DMS53 treated with DMSO at 0.1 percent for 48 hours (cell line): ENCODE measurements around the gene NOC4L.

Experiments used
- DNase-seq: peaks from one replicate; lab custom pipeline; 2025; ENCODE audit not compliant: unreplicated experiment; lab: John Stamatoyannopoulos, UW

The NOC4L gene

DNA sequence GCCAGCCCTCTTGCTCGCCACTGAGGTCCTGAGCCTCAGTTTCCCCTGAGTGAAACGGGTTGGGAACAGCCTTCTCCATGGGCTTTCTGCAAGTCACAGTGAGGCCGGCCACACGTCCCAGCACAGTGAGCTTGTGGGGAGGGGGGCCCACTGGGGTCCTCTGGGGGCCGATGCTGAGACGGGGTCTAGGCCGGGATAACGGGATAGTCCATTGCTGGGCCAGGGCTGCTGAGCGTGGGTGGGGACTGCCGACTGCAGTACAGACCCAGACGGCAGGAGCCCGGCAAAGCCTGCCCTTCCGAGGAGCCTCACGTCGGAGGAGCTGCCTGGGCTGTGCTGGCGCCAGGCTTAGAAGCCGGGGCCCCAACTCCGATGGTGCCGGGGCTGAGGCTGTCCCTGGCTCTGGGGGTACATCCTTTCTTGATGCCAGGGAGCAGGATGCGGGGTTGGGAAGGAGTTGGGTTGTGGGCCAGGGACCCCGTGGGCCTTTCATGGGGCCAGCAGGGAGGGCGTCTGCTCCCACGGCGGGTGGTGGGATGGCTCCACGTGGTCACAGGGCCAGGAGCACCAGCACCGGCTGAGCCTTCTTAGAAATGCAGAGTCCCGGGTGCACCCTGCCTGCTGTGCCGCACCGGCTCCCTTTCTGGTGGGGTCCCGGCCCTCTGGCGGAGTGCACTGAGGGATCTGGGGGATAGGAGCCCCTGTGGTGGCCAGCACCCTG lies 24.2 kb downstream of the NOC4L start:
- no peak for DNase-seq

DNA sequence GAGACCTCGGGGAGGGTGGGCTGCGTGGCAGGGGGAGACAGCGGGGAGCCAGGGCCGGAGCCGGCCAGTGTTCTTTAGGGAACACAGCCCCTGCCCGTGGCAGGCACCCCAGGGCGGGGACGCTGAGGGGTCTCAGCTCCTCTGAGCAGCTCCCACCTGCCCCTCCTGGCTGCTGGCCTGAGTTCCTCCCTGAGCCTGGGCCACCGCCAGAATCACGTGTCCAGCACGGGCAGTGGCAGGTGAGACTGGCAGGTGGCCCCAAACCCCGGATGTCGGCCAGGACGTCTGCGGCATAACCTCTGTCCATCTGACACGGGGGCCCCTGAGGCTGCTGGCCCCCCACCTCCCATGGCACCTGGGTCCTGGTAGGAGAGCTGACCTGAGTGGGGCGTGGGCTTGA lies 25.1 kb downstream of the NOC4L start:
- DNase-seq, result no peak

DNA sequence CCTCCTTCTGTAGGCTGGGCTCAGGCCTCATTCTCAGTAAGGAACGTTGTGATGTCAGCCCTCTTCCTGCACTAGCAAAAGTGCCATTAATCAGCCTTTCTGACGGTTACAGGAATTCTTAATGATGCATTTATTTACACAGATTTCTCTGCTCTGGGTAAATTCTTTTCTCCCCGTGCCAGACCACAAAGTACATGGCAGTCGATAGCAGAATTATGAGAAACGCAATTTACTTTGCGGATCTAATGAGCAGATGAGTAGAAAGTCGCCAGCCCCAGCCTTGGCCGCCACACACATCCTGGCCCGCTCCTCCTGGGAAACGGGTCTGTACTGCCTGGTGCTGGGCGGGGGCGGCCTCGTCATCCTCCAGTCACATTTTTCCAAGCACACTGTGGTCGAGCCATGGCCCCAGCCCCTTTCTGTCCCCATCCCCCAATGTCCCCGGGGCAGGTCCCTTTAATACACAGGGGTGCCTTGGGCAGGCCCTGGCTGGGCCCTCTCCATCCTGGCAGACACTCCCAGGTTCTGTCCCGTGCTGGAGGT lies 25.9 kb downstream of the NOC4L start:
- DNase-seq, result no peak

DNA sequence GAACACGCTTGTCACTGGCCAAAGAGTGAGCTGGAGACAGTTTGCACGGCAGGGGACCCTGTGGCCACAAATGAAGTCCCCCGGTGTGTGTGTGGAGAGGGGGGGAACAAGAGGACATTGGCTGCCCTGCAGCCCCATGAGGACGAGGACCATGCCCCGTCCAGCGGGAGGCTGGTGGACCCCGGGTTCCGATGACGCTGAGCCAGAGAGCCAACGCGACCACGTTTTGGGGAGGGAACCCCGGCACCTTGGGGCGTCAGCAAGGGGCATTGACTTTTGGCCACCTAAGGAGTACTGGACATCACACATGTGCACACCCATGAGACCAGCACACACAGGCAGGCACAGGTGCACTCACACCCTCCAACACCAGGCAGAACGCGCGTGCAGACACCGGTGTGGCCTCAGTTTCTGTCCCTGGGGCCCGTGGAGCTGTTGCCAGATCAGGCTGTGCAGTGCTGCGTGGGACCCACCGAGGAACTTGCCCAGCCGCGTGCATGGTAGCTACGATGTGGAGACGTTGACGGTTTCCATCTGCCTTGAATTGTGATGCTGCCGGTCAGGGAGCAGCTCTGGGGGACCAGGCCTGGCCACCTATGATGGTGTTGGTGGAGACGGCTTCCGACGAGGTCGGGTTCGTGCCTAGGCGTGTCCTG lies 26.5 kb downstream of the NOC4L start:
- DNase-seq, result no peak

DNA sequence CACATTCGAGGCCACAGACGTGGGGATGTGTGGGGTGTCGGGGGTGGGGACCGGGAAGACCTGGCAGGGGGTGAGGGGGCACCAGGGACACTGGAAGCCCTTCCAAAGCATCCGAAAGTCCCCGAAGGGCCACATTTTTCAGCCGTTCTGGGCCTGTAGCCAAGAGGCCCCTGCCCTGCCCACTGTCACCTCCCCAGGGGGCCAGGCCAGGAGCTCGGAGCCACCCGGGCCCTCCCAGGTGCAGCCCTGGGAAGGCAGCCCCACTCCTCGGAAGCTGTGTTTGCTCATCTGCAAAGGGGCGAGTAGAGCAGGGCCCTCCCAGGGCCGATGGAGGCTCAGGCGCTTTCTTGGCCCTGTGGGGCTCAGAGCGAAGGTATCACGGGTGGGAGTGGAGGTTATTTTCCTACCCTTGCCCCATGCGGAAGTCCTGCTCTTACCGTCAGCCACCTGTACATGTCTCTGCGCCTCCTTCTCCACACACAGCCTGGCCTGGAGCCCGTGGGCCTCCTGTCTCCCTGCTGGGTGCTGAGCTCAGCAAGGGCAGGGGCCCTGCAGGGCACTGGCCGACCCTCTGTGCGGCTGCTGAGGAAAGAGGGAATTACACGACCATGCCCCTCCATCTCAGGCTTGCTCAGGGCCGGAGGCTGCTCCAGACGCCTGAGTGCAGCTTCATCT lies 27.2 kb downstream of the NOC4L start:
- no peak for DNase-seq

DNA sequence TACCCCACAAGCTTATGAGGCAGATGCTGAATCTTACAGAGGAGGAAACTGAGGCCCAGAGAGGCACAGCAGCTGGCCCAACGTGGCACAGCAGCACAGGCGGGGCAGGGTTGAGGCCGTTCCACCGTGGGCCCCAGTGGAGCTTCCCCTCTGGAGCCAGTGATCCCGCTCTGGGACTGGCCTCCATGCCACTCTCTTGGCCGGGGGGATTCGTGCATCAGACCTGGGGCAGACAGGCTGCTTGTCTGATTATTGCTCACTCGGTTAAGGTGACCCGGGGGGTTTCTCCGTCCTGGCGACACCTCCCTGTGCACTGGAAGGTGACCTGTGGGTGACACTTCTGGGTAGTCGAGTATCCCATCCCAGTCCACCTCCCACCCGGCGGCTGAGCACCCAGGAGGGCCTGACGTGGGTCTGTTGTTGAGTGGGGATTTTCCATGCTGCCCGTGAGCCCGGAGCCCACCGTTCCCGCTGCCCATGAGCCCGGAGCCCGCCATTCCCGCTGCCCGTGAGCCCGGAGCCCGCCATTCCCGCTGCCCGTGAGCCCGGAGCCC lies 27.8 kb downstream of the NOC4L start:
- DNase-seq, result no peak

DNA sequence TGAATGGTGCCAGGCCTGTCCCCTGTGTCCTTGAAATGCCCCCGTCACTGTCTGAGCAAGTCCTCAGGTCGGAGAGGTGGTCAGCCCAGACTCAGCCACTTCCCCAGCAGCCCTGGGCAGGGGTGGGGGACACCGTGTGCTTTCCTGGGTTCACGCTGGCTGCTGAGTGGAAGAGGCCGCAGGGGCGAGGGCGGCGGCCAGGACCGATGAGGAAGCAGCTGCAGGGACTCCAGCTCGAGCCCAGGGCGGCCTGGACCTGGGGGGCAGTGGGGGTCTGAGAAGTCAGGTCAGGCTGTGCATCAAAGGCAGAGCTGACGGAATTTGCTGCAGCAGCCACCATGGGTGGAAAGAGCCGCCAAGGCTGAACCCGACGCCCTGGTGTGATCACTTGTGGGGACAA lies 28.4 kb downstream of the NOC4L start:
- DNase-seq, result no peak

DNA sequence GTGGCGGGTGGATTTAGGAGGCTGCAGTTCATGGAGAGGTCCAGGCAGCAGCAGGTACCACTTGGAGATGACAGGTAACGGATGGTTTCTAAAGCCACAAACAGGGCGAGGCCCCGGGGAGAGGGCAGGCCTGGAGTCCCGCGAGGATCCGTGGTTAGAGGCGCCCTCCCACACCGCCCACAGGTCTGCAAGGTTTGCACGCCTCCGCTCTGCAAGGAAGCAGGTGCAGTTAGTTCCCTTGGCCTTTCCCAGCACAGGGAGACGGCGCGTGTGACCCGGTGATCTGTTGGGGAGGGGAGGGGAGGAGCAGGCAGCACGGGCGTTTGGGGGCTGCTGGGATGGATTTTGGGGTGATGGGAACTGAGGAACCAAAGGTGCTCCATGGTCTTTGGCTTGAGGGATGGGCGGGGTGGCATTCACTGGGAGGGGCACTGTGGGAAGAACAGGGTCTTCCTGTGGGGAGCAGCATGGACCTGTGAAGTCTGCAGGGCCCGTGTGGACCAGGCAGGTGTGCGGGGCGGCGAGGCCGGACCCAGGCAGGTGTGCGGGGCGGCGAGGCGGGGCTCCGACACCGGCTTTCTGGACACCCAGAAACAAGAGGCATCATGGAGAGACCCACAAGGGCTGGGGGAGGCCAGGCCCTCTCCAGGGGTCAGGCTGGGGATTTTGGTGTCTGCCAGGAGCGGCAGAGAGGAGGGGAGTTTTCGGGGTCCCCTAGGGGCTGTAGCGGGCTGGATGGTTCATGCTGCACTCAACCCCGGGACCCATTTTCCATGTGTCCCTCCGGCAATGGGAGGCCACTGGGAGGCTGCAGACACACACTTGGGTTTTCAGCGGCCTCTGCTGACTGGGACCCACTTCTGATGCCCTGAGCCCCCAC lies 29.1 kb downstream of the NOC4L start:
- no peak for DNase-seq

DNA sequence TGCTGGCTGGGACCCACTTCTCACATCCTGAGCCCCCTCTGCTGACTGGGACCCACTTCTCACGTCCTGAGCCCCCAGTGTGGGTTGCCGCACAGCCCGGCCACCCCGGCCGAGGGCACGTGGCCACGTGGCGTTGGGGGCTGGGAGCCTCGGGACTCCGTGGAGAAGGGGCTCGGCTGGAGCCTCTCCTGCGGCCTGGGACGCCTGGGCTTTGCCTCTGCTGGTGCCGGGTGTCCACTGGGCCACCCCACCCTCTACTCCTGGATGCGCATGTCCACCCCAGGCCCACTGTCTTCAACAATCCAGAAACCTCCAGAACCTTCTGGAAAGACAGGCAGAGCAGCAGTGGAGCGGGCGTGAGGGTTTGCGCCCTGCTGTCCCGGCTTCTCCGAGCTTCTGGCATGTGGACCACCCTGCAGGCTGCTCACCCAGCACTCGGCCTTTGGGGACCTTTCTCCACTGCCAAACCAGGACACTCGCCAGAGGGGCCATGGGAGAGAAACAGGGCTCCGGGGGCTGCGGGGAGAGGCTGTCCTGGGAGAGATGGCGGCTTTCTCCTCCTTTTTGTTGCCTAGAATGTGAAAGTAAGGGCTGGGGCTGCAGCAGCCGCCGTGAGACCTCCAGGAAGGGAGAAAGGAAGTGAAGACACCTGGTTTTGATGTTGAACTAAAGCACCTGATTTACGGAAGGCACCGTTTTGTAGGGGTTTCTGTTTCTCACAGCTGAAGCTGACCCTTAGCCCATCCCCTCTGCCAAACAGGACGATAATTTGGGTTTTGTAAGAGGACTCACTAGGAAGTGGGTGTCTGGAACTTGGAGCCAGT lies 30.0 kb downstream of the NOC4L start:
- no peak for DNase-seq

DNA sequence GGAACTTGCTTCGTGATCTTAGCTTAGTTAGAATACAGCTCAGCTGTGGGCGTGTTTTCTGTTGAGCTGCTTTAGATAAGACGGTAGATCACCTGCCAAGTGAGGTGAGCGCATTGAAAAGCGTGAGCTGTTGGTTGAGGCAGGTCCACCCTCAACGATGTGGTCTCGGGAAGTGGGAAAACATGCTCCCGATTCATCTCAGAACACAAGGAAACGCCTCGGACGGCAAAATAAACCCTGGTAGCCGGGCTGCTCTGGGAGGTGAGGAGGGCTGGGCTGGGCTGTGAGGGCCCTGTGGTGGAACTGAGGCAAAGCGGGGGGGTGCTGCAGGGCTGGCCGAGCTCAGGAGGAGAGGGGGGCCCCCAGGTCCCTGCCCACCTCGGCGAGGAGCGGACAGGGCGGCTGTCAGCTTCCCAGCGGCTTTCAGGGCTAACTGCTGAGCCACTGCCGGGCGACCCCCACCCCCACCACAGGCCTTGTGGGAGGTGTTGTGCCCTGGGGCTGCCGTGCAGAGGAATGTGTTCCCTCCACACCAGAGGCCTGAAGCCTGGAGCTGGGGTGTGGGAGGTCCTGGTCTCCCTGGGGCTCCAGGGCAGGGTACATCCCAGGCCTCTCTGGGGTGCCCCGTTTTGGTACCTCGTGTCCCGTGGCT lies 30.7 kb downstream of the NOC4L start:
- no peak for DNase-seq

DNA sequence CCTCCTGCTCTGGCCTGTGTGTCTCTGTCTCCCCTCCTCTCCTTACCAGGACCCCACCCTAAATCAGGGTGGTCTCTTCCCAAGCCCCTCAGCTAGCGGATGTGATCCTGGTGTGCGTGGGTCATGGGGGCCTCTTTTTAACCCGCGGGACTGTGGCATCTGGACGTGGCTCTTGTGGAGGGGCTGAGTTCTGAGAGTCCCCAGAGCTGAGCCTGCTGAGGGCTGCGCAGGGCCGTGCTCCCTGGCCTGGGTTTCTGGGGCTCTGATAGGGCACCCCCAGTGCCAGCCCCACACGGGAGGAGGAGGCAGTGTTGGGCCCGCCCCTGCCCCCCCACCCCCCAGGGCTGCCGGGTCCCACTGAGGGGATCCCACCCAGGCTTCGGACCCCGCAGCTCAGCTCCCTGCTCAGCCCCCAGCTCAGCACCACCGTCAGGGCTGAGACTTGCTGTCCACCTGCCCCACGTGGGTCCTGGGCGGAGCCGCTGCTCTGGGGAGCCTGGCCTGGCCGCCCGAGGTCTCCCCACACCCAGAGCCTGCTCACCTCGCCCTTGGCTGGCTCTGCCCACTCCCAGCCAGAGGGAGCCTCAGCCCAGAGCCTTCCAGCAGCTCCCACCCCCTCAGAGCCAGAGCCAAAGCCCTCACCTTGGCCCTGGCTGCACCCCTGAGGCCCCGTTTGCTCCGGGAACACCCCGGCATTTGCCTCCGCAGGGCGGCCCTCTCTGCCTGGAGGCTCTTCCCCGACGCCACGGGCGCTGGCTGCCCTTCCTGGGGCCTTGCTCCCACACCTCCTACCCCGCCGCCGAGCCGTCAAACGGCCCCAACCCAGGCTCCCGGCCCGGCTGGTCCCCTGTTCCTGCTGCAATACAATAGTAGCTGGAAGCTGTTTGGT lies 31.5 kb downstream of the NOC4L start:
- no peak for DNase-seq

DNA sequence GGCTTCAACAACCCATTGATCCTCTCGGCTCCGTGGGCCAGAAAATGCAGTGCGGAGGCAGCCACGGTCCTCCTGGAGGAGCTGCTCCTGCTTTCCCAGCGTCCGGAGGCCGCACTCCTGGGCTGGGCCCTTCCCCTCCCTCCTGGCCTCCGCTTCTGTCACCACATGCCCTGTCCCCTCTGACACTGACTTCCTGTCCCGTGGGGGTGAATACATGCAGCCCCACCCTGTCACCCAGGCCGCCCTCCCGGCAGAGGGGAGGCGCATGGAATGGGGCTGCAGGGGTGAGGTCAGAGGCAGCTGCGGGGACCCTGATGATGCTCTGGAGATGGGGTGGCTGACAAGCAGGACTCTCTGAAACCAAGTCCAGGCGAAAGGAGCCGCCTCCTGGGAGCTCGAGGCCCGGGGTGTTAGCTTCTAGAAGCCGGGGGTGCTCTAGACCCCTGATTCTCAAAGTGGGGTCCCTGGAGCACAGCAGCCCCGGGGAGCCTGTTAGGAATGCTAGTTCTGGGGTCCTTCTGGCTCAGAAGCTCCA lies 32.2 kb downstream of the NOC4L start:
- no peak for DNase-seq

DNA sequence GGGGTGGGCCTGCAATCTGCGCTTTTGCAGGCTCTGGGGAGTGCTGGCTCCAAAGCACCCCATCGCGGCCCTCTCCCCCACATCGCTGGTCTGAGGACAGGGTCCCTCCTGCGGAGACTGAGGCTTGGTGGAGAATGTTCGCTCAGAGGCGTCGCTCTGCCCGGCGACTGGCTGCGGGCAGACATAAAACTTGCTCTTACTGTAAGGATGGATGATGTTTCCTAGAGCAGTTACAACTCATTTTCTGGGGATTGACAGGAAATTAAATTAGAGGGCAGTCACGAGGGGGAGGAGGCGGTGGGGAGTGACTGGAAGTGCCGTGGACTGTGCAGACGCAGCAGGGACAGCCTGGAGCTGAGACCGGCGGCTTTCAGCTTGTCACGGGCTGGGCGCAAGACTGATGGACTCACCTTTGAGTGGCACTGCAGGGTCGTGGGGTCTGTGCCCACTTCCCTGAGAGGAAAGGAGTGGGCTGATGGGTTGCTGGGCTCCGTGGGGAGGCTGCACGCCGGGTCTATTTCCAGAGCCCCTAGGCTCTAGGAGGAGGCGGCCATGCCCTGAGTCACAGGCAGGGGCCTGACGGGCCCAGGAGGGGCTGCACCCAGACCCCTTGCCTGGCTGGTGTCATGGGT lies 32.8 kb downstream of the NOC4L start:
- no peak for DNase-seq

DNA sequence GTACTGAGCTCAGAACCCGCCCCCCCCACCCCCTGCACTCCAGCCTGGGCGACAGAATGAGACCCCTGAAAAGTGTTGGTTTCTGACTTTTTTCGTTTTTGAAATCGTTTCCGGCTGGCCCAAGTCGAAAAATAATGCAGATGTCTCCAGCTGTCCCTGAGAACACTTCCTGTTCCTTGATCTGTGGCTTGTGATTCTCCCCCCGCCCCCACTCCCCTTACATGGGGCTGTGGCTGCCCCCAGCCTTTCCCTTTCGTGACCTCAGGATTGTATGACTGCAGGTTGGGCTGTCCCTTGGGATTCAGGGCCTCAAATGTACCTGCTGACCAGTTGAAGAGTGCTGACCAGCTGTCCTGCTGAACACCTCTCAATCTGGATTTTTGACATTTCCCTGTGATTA lies 34.1 kb downstream of the NOC4L start:
- DNase-seq, result no peak

DNA sequence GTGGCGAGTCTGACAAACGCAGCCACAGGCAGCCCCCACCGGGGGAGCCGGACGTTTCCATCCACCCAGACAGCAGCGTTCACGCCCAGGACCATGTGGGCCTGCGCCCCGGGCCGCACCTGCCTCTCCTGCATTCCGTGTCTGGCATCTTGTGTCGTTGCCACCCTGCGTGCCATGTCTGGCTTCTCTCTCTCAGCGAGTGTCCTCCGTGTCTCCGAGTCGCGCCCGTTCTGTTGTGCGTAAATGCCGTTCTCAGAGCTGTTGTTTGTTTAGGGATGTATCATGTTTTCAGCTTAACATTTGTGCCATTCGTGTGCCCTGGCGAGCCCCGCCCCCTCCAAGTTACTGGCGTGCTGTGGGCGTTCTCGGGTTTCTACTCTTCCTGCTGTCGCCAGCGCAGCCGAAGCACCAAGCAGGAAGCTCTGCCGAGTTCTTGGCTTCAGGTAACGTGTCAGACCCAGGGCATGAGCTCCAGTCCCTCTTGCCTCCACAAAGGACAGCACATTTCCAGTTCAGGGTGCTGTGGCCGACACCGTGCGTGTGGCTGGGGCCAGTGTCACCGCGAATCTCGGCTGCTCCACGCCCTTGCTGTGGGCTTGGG lies 34.6 kb downstream of the NOC4L start:
- DNase-seq, result peak; percentile 57

DNA sequence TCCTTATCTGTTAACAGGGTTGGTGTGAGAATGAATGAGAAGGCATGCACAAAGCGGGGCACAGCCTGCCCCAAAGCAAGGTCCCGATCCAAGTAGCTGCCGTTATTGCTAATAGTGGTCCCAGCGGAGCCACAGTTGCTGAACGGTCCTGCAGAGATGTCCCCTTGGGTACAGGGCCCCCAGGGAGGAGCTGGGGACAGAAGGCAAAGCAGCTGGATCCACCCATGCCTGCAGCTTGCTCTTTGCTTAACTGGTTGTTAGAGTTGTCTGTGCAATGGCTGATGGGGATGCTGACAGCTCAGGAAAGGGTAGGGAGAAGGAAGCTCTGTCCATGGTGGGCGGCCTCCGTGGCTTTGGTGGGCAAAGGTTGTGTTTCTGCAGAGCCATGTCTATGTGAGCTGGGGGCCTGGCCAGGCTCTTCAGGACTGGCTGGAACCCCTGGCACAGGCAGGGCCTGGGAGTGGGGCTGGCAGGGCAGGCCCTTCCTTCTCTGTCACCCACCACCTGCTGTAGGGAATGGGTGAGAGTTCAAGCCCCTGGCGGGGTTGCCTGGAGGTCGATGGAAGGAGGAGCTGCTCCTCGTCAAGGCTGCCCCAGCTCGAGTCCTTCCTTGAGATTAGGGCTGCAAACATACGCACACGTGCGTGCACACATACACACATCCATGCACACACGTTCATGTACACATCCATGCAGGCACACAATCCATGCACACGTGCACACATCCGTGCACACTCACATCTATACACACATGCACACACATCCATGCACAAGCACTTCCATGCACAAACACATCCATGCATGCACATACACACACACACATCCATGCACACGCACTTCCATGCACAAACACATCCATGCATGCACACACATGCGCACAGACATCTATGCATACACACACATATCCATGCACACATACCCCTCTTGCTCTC lies 35.4 kb downstream of the NOC4L start:
- DNase-seq, result no peak
